Left ventricle myocardium inferior (tissue), 1 donor: ENCODE measurements around the gene LY6G5C. TPM values are rescaled to one million over a fixed set of nuclear protein-coding genes. Genes with fewer than 3 reads are reported as not detected.
"Not testable (repeated sequence)": the region's sequence is repeated elsewhere in the genome, so short reads cannot be mapped to it uniquely, and the experiment has no call there.

Experiments used
- DNase-seq: peaks from one replicate; pipeline ENCODE4 v3.0.0-alpha.2; 2020
- H3K27ac ChIP-seq: fragments of 200-600 bp; replicated peaks from 2 replicates; pipeline ENCODE4 v1.8.0; 2021
- H3K27me3 ChIP-seq: fragments of 200-600 bp; 2 replicates; pipeline ENCODE4 v1.8.0; 2021; ENCODE audit warnings: low read depth
- H3K36me3 ChIP-seq: fragments of 200-600 bp; 2 replicates; pipeline ENCODE4 v1.8.0; 2021
- H3K4me1 ChIP-seq: fragments of 200-600 bp; 2 replicates; pipeline ENCODE4 v1.8.0; 2021
- H3K4me3 ChIP-seq: fragments of 200-600 bp; 2 replicates; pipeline ENCODE4 v1.8.0; 2021; ENCODE audit warnings: mild to moderate bottlenecking, moderate library complexity
- H3K9me3 ChIP-seq: fragments of 200-600 bp; replicated peaks from 2 replicates; pipeline ENCODE4 v1.8.0; 2021
- intact Hi-C: fragments of 100-400 bp; cut with micrococcal nuclease; formaldehyde crosslinking; loops from one replicate; pipeline ENCODE4 v1.11.0; 2022
- total RNA-seq: library from RNA; stranded (reverse); fragmentation: NEBNext Ultra II Directional; extraction: Animal tissue kit (Norgen Biotek cat#: 25700); gene quantifications from one replicate; pipeline ENCODE4 v1.2.1, GENCODE V29; 2021
- TF ChIP-seq, protein P1 (sequence below): fragments of 200-600 bp; IDR thresholded peaks from 2 replicates; pipeline ENCODE4 v1.8.0; 2021; ENCODE audit warnings: antibody characterized with exemption, mild to moderate bottlenecking, borderline replicate concordance
- donor health status: DM: no; HTN: yes; CAD: no; lungs with severe emphysema.

Gene LY6G5C
- total RNA-seq, 1 donor from 2014 or later, result 1.5 TPM

DNA sequence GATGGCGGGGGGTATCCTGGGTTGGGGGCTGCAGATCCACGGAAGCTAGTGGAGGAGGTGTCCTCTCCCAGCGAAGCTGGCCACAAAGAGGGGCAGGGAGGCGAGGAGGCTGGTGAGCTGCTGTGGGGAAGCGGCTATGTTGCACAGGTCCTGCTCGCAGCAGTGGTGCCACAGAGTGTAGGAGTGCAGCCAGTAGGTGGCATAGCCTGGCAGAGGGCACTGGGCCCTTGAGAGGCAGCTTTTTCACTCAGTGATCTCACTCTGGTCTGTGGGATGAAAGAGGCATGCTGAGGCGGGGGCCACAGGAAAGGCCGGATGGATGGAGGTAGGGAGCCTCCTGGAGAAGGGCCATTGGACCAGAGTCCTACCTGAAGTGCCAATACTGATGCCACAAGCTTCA is 31.4 kb upstream of the LY6G5C start:
- no peak overlapping the region for H3K4me3 ChIP-seq
- no peaks in the 10 kb centered on the region for H3K4me1 ChIP-seq
- TF ChIP-seq, protein P1, sequence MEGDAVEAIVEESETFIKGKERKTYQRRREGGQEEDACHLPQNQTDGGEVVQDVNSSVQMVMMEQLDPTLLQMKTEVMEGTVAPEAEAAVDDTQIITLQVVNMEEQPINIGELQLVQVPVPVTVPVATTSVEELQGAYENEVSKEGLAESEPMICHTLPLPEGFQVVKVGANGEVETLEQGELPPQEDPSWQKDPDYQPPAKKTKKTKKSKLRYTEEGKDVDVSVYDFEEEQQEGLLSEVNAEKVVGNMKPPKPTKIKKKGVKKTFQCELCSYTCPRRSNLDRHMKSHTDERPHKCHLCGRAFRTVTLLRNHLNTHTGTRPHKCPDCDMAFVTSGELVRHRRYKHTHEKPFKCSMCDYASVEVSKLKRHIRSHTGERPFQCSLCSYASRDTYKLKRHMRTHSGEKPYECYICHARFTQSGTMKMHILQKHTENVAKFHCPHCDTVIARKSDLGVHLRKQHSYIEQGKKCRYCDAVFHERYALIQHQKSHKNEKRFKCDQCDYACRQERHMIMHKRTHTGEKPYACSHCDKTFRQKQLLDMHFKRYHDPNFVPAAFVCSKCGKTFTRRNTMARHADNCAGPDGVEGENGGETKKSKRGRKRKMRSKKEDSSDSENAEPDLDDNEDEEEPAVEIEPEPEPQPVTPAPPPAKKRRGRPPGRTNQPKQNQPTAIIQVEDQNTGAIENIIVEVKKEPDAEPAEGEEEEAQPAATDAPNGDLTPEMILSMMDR, result peak; percentile 36
- no peak for DNase-seq
- peaks cover 9% of the 10 kb centered on the region for H3K27me3 ChIP-seq
- no peaks in the 10 kb centered on the region for H3K36me3 ChIP-seq
- intact Hi-C loops, result no loop called here
- no peak overlapping the region for H3K27ac ChIP-seq
- H3K9me3 ChIP-seq, result no peaks in the 10 kb centered on the region

DNA sequence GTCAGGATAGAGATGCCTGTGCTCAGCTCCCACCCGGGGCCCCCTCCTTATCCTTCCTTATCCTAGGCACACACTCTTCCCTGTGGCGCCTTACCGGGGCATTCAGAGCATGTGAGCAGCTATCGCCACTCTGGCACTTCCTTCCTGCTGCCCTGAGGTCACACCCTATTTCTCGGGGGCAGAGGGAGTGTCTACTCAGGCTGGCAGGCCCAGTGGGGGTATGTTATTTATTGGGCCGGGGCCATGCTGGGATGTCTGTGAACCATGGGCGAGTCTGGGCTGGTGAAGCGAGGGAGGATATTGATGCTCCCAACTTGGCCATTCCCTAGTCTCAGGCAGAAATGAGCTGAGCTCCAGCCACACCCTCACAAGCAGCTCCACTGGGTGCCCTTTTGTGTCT is 30.4 kb upstream of the LY6G5C start:
- Histone ChIP-seq H3K27ac (no peak overlapping the region), H3K4me3 (no peak overlapping the region), H3K27me3 (peaks cover 9% of the 10 kb centered on the region), H3K9me3 (no peaks in the 10 kb centered on the region), H3K36me3 (no peaks in the 10 kb centered on the region), H3K4me1 (no peaks in the 10 kb centered on the region)
- intact Hi-C loops, result no loop called here
- no peak for DNase-seq
- TF ChIP-seq, protein P1, result no peak

DNA sequence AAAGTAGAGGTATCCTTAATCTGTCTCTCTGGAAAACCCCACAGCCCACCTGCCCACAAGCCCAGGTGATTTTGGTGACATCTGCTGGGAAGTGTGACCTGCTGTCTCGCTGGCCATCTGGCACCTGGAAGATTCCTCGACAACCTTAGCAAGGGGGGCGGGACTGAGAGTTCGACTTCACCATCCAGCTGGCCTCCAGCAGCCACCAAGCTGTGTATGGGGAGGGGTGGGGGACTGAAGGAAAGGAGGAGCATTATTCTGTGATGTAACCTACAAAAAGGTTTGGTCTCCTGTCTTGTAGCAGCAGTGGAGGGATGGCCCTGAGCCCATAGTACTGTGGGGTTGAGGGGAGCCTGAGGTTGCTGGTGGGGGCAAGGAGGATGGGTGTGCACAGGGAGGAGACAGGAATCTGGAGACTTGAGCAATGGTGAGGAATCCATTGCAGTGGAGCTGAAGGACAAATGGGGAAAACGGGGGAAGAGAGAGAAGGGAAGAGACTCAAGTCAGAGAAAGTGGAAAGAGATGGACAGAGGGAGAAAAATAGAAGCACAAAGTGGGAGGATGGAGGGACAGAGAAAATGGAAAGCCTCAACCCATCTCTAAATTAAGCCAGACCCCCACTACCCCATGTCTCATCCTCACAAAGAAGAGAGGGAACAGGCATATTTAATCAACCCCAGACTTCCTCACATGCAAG is 29.8 kb upstream of the LY6G5C start:
- DNase-seq, result no peak
- Histone ChIP-seq H3K9me3 (no peaks in the 10 kb centered on the region), H3K36me3 (no peaks in the 10 kb centered on the region), H3K4me1 (no peaks in the 10 kb centered on the region), H3K27ac (no peak overlapping the region), H3K27me3 (peaks cover 9% of the 10 kb centered on the region), H3K4me3 (no peak overlapping the region)
- TF ChIP-seq, protein P1, result no peak
- intact Hi-C loops, result no loop called here

DNA sequence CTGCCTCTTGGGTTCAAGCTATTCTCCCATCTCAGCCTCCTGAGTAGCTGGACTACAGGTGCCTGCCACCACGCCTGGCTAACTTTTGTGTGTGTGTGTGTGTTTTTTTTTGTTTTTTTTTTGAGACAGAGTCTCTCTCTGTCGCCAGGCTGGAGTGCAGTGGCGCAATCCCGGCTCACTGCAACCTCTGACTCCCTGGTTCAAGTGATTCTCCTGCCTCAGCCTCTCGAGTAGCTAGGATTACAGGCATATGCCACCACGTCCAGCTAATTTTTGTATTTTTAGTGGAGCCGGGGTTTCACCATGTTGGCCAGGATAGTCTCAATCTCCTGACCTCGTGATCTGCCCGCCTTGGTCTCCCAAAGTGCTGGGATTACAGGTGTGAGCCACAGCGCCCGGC is 28.3 kb upstream of the LY6G5C start:
- not testable (repeated sequence) for DNase-seq, H3K4me1 ChIP-seq

DNA sequence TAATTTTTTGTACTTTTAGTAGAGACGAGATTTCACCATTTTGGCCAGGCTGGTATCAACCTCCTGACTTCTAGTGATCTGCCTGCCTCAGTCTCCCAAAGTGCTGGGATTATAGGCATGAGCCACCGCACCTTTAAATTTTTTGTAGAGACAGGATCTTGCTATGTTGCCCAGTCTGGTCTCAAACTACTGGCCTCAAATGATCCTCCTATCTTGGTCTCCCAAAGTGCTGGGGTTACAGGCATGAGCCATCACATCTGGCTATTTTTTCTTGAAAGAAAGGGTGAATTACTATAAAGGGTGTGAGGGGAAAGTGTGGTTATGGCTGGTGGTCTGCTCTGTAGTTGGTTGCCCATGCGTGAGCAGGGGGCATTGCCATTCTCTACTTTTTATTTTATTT is 27.4 kb upstream of the LY6G5C start:
- peaks cover 9% of the 10 kb centered on the region for H3K27me3 ChIP-seq
- no peak overlapping the region for H3K27ac ChIP-seq
- no peaks in the 10 kb centered on the region for H3K36me3 ChIP-seq
- intact Hi-C loops, result no loop called here
- no peaks in the 10 kb centered on the region for H3K9me3 ChIP-seq
- H3K4me3 ChIP-seq, result no peak overlapping the region
- peaks cover 6% of the 10 kb centered on the region for H3K4me1 ChIP-seq
- no peak for DNase-seq
- TF ChIP-seq, protein P1, result no peak

More for the DNA sequence above, 28.3 kb upstream of the LY6G5C start:
- H3K4me3 ChIP-seq, H3K9me3 ChIP-seq, H3K27me3 ChIP-seq, H3K36me3 ChIP-seq, intact Hi-C loops, H3K27ac ChIP-seq: not testable (repeated sequence)

DNA sequence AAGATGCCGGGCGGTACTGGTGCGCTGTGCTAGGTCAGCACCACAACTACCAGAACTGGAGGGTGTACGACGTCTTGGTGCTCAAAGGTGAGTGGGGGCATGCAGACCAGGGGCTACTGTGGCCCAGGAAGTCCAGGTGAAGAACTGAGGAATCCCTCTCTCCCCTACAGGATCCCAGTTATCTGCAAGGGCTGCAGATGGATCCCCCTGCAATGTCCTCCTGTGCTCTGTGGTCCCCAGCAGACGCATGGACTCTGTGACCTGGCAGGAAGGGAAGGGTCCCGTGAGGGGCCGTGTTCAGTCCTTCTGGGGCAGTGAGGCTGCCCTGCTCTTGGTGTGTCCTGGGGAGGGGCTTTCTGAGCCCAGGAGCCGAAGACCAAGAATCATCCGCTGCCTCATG is 26.8 kb upstream of the LY6G5C start:
- no peak overlapping the region for H3K27ac ChIP-seq
- H3K36me3 ChIP-seq, result no peaks in the 10 kb centered on the region
- DNase-seq, result no peak
- no peaks in the 10 kb centered on the region for H3K9me3 ChIP-seq
- H3K27me3 ChIP-seq, result peaks cover 9% of the 10 kb centered on the region
- no peak overlapping the region for H3K4me3 ChIP-seq
- TF ChIP-seq, protein P1, result no peak
- peaks cover 10% of the 10 kb centered on the region for H3K4me1 ChIP-seq
- intact Hi-C loops, result no loop called here
